ENCODE measurements around the gene GCN1. TPM values are rescaled to one million over a fixed set of nuclear protein-coding genes. Genes with fewer than 3 reads are reported as not detected.

GCN1 gene
- polyA plus RNA-seq, 1 experiment: 59.7 TPM

DNA sequence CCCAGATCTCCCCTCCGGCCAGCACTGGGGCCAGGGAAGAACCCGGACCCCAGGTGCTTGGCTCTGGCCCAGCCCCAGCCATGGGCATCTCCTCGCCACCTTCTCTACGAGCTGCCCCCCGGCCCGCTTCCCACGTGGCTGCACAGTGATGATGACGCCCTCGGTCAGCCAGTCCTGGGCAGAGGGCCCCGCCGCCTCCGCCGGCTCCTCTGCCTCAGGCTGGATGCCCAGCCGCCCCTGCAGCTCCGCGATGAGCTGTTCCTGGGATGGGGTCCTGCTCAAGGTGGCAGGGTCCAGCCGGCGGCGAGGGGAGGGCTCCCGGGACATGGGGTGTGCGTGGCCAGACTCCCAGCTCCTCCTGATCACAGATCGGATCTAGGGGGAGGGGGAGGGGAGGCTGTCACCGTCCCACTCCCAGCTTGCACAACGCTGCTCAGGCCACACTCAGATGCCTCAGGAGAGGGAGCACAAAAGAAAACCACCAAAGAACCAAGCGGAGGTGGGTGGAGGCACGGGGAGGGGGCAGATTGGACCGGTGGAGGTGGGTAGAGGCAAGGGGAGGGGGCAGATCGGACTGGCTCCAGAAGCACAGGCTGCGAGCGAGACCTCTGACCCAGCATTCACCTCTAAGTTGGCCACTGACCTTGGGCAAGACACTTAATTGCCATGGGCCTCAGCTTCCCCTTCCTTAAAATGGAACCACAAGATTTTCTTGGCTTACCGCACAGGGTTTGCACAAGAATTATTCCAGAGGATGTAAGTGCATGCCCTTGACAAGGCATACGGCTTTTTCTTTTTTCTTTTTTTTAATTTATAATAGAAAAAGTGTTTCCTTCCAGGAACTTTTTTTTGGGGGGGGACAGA lies 22.5 kb upstream of the GCN1 start:
- no peaks in the 10 kb centered on the region for H3K27me3 ChIP-seq (ENCODE audit: control insufficient read depth, insufficient read depth, low read length)
- peaks cover 54% of the 10 kb centered on the region for H3K36me3 ChIP-seq (ENCODE audit: control insufficient read depth, insufficient read depth, low read length)
- no peak for DNase-seq (ENCODE audit: low read depth)
- TF ChIP-seq, protein P1, sequence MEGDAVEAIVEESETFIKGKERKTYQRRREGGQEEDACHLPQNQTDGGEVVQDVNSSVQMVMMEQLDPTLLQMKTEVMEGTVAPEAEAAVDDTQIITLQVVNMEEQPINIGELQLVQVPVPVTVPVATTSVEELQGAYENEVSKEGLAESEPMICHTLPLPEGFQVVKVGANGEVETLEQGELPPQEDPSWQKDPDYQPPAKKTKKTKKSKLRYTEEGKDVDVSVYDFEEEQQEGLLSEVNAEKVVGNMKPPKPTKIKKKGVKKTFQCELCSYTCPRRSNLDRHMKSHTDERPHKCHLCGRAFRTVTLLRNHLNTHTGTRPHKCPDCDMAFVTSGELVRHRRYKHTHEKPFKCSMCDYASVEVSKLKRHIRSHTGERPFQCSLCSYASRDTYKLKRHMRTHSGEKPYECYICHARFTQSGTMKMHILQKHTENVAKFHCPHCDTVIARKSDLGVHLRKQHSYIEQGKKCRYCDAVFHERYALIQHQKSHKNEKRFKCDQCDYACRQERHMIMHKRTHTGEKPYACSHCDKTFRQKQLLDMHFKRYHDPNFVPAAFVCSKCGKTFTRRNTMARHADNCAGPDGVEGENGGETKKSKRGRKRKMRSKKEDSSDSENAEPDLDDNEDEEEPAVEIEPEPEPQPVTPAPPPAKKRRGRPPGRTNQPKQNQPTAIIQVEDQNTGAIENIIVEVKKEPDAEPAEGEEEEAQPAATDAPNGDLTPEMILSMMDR (IDR thresholded peaks at IDR 0.05; ENCODE audit: insufficient read depth, low read depth, low read length): no peak
- no peak overlapping the region for H3K4me3 ChIP-seq (ENCODE audit: low read depth, low read length)
- CTCF ChIA-PET: interaction anchor here (1.0 to 3.0 kb wide), 4 partner anchors 11 to 48 kb away, joined by 4 to 20 read pairs (median 6); partner anchors contain the start of gene PXN
- POLR2A ChIA-PET: no interaction called here

DNA sequence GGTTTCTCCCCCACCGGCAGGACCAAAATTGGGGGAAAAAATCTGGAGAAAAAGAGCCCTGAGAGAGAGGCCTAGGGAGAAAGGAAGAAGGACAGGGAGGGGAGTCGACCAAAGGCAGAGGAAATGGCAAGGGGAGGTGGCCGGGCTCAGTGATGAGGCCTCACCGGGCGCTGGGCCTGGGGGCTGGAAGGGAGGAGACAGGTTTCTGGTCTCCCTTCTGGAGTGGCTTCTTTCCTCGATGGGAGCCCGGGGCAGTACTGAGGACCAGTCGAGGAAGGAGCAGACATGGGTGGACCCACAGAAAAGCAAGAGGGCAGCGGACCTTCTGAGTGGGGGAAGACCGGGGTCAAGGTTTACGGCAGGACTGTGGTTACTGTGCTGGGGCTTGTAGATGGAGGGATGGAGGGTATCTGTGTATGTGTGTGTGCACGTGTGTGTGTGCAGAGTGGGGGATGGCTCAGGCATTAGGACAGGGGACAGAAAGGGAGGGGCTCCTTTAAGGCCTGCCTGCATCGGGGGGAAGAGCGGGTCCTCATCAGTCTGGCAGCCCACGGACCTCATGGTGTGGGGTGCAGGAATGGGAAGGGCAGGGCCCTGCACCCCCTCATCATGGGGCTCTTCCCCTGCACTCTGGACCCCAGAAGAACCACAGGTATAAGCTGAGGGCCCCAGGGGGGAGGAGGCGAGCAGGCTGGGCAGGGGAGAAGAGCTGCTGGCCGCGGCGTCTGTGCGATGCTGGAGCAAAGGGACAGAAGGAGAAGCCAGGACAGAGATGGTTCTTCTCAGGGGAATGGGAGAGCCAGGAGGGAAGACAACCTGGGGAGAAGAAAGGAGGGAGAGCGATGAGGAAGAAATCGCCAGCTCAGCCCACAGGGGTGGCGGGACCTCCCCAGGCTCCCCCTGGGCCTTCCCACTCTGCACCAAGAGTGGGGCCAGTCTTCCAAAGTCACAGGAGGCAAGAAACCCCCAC lies 21.5 kb upstream of the GCN1 start:
- TF ChIP-seq, protein P1 (IDR thresholded peaks at IDR 0.05; ENCODE audit: insufficient read depth, low read depth, low read length): no peak
- no peak overlapping the region for H3K4me3 ChIP-seq (ENCODE audit: low read depth, low read length)
- DNase-seq (ENCODE audit: low read depth): no peak
- ChIA-PET POLR2A (no interaction called here), CTCF (interaction anchor here (1.2 to 1.6 kb wide), 2 partner anchors 12 to 49 kb away, joined by 5 to 8 read pairs; partner anchors contain the start of gene PXN)
- H3K36me3 ChIP-seq (ENCODE audit: control insufficient read depth, insufficient read depth, low read length): peaks cover 50% of the 10 kb centered on the region
- H3K27me3 ChIP-seq (ENCODE audit: control insufficient read depth, insufficient read depth, low read length): no peaks in the 10 kb centered on the region

GRCh38 chr12:120215357-120215735 lies 20.8 kb upstream of the GCN1 start:
- peaks cover 50% of the 10 kb centered on the region for H3K36me3 ChIP-seq (ENCODE audit: control insufficient read depth, insufficient read depth, low read length)
- TF ChIP-seq, protein P1 (IDR thresholded peaks at IDR 0.05; ENCODE audit: insufficient read depth, low read depth, low read length): no peak
- POLR2A ChIA-PET: no interaction called here

GRCh38 chr12:120214626-120215356 lies 20.3 kb upstream of the GCN1 start:
- Histone ChIP-seq H3K36me3 (ENCODE audit: control insufficient read depth, insufficient read depth, low read length) (peaks cover 49% of the 10 kb centered on the region), H3K27me3 (ENCODE audit: control insufficient read depth, insufficient read depth, low read length) (no peaks in the 10 kb centered on the region), H3K4me3 (ENCODE audit: low read depth, low read length) (no peak overlapping the region)
- CTCF ChIA-PET: interaction anchor here (0.6 kb wide), 1 partner anchor 48 kb away, joined by 3 read pairs; no protein-coding TSS in a partner anchor
- POLR2A ChIA-PET: no interaction called here
- DNase-seq (ENCODE audit: low read depth): no peak
- TF ChIP-seq, protein P1 (IDR thresholded peaks at IDR 0.05; ENCODE audit: insufficient read depth, low read depth, low read length): no peak

More at GRCh38 chr12:120215357-120215735, 20.8 kb upstream of the GCN1 start:
- H3K4me3 ChIP-seq (ENCODE audit: low read depth, low read length): no peak overlapping the region
- no peaks in the 10 kb centered on the region for H3K27me3 ChIP-seq (ENCODE audit: control insufficient read depth, insufficient read depth, low read length)
- CTCF ChIA-PET: interaction anchor here (0.6 kb wide), 1 partner anchor 48 kb away, joined by 3 read pairs; no protein-coding TSS in a partner anchor
- DNase-seq (ENCODE audit: low read depth): no peak

All from BJ (cell line).